GM13976 (cell line): ENCODE data around the gene MAP2K5.
A peak's percentile ranks its signal among the peaks of the same experiment; 100 is the strongest.

ENCODE experiments used
- DNase-seq: peaks from one replicate; pipeline ENCODE4 v3.0.0; 2012; ENCODE audit warnings: low spot score
- CTCF ChIP-seq: IDR thresholded peaks from 2 replicates; pipeline ENCODE4 v1.5.1; 2012; ENCODE audit warnings: borderline replicate concordance, mild to moderate bottlenecking; ENCODE audit not compliant: insufficient read depth; ENCODE audit errors: extremely low read depth, missing control alignments, control extremely low read depth
- in situ Hi-C: fragments of 300-500 bp; cut with MboI; formaldehyde crosslinking; loops from one replicate; pipeline ENCODE4 v1.12.0; 2022; ENCODE audit warnings: low sequenced_read_pairs, mixed read lengths, inconsistent platforms; ENCODE audit not compliant: unreplicated experiment

Gene MAP2K5

DNA sequence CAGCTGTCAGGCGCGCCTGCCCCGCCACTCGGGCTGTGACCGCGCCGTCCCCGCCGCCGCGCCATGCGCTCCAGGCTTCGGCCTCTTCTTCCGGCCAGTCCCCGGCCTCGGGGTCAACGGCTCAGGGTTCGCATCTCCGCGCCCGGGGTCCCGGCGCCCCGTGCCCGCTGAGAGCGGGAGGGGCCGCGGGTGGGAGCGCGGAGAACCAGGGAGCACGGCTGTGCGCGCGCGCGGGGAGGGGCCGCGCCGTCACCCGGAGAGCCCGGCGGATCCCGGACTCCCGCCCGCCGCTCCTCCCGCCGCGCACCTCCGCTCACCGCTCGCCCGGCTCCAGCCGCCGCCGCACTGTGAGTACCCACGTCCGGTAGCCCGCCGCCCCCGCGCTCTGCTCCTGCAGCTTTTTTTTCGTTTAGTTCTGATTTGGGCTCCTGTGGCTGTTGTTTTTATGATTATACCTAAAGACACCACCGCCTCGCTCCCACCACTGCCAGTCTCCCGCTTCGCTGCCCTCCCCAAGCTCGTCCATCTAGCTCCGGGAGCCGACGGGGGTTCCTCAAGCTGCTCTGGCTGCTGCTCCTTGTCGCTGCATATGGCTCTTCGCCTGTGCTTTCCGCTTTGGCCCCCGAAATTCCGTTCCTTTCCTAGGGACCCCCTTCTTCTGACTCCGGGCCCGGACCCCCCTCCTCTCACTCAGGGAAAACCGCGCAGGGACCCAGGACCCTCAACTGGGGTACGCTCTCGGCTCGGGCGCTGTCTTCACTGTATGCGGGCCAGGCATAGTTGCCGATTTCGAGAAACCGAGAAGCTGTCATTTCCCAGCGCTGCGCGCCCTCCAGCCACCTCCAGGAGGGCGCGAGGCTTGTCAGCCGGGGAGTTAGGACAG lies 281.1 kb downstream of the MAP2K5 start:
- DNase-seq: no peak
- TF ChIP-seq CTCF: no peak
- in situ Hi-C loops: no loop called here

GRCh38 chr15:67824197-67824968 lies 281.9 kb downstream of the MAP2K5 start:
- in situ Hi-C loops: no loop called here

DNA sequence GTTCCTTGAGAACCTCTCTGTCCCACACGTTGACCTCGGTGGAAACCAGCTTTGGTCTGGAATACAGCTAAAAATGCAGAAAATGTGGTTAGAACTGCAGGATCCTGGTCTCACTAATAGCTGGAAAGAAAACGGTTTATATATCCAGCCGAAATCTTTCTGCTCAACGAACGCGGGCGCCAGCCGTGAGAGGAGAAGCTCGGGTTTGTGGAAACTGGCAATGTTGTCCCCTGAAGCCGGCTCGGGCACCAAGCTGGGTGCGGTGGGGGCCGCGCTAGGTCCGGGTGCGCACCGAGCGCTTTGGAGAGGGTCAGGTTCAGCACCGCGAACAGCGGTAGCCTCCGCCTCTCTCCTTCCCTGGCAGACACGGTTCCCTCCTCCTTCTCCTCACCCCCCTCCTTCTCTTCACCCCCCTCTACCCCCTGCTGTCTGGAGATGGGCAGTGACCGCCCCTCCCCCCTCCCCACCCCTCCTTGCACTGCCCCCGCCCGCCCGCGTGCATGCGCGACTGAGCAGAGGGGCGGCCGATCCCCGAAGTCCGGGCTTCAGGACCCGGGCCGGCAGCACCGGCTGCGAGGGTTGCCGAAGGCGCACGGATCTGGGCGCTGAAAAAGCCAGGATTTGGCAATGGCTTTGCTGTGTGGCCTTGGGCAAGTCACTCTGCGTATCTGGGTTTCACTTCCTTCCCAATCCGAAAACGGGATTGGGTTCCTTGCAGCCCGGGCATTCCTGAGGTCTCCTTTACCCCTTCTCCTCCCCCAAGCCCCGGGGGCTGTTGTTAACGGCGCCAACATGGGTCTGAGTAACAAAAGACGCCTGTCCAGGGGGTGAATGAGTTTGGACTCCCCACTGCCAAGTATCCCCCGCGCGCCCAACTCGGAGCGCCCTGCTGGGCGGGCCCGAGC lies 282.7 kb downstream of the MAP2K5 start, which contains the start of gene SKOR1:
TSS of gene SKOR1 (plus strand) at position 534 of the 905 bp plus-strand sequence. CDS start at position 628, 94 bp downstream.
- peak; percentile 64 for DNase-seq
- in situ Hi-C loops: loop anchor here (25.0 kb wide), 1 partner anchor 888 kb away; no protein-coding TSS in a partner anchor
- TF ChIP-seq CTCF: no peak

More at GRCh38 chr15:67824197-67824968, 281.9 kb downstream of the MAP2K5 start:
- no peak for TF ChIP-seq CTCF
- DNase-seq: no peak

DNA sequence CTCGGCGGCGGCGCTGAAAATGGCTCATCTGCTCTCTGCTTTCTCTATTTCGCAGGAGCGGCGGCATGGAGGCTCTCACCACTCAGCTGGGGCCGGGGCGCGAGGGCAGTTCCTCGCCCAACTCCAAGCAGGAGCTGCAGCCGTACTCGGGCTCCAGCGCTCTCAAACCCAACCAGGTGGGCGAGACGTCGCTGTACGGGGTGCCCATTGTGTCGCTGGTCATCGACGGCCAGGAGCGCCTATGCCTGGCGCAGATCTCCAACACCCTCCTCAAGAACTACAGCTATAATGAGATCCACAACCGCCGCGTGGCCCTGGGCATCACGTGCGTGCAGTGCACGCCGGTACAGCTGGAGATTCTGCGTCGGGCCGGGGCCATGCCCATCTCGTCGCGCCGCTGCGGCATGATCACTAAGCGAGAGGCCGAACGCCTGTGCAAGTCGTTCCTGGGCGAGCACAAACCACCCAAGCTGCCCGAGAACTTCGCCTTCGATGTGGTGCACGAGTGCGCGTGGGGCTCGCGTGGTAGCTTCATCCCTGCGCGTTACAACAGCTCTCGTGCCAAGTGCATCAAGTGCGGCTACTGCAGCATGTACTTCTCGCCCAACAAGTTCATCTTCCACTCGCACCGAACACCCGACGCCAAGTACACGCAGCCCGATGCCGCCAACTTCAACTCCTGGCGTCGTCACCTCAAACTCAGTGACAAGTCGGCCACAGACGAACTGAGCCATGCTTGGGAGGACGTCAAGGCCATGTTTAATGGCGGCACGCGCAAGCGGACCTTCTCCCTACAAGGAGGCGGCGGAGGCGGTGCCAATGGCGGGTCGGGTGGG lies 283.6 kb downstream of the MAP2K5 start:
- no peak for DNase-seq
- in situ Hi-C loops: loop anchor here (25.0 kb wide), 1 partner anchor 889 kb away; no protein-coding TSS in a partner anchor
- no peak for TF ChIP-seq CTCF

- in situ Hi-C loops: loop anchor here (25.0 kb wide), 1 partner anchor 890 kb away; no protein-coding TSS in a partner anchor
- TF ChIP-seq CTCF: no peak
- no peak for DNase-seq
Measured at GRCh38 chr15:67826717-67827561, 284.4 kb downstream of the MAP2K5 start.
